Stimulated activated CD8-positive, alpha-beta memory T cell treated with anti-CD3 and anti-CD28 coated beads, Interleukin-7, amount 100 ng/mL, for 1 hour (primary cell): ENCODE data around the gene ANKRD13A.
"Not testable (repeated sequence)": the region's sequence is repeated elsewhere in the genome, so short reads cannot be mapped to it uniquely, and the experiment has no call there.

ENCODE experiments used
- DNase-seq, 2 donors: peaks; one replicate each; pipeline ENCODE4 v3.0.0-alpha.2; 2020; ENCODE audit warnings: low read depth in 2 of 2

Gene ANKRD13A

GRCh38 chr12:110007881-110008280 lies 8.7 kb downstream of the ANKRD13A start:
- no peak for DNase-seq

GRCh38 chr12:110008681-110009398 lies 9.6 kb downstream of the ANKRD13A start:
- DNase-seq, result not testable (repeated sequence)

- DNase-seq, result no peak
These were observed 11.9 kb downstream of the ANKRD13A start for GRCh38 chr12:110010853-110011723.

DNA sequence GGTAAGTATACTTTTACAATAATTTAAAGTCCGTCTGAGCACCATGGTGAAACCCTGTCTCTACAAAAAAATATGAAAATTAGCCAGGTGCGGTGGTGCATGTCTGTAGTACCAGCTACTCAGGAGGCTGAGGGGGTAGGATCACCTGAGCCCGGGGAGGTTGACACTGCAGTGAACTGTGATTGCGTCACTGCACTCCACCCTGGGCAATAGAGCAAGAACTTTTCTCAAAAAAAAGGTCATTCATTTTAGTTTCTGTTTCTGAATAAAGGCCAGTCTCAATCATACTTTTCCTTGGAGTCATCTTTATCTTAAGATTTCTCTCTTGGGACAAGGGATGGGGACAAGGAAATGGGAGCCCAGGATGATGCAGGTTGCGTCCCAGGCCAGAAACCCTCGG lies 12.9 kb downstream of the ANKRD13A start:
- no peak for DNase-seq

GRCh38 chr12:110012659-110013058 lies 13.4 kb downstream of the ANKRD13A start:
- DNase-seq, result no peak

DNA sequence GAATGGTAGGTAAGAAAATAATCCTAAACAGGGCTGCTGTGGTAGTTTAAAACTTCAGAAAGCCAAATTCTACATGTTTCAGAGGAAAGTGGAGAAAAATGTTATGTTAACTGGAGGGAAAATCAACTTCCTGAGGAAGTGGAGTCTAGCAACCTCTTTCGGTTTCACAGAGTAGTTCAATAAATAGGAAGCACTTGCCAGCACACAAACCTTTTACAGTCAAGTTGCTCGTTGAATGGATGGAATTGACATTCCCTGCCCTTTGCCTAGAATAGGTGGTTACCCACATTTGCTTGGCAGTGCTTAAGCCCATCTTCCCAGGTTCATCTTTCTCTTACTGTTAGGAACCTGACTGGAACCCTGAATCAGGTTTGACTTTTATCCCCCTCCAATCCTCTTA lies 15.9 kb downstream of the ANKRD13A start:
- no peak for DNase-seq

- DNase-seq, result no peak
These were observed 21.7 kb downstream of the ANKRD13A start for GRCh38 chr12:110020956-110021355.

- DNase-seq, result no peak
These were observed 24.1 kb downstream of the ANKRD13A start for GRCh38 chr12:110023059-110023980.

- no peak for DNase-seq
These were observed 24.8 kb downstream of the ANKRD13A start for GRCh38 chr12:110024051-110024450.

DNA sequence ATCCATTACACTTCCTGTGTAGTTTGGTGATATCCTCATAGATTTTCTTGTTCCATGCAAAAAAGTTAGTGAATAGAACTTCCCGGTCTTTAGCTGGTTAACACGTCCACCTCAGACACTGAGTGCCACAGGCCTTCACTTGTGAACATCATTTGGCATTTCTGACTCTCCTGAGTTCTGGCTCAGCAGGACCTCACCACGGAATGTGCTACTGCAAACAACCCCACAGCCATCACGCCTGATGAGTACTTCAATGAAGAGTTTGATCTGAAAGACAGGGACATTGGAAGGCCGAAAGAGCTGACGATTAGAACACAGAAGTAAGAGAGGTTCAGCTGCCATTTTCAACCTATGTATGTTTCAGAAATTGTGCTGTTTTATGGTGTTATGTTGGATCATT lies 29.1 kb downstream of the ANKRD13A start:
- DNase-seq, result no peak

GRCh38 chr12:110029290-110029815 lies 30.1 kb downstream of the ANKRD13A start:
- DNase-seq, result no peak

- DNase-seq, result no peak
These were observed 34.7 kb downstream of the ANKRD13A start for GRCh38 chr12:110033888-110034287.

GRCh38 chr12:110035534-110036104 lies 36.4 kb downstream of the ANKRD13A start:
- DNase-seq, result no peak

DNA sequence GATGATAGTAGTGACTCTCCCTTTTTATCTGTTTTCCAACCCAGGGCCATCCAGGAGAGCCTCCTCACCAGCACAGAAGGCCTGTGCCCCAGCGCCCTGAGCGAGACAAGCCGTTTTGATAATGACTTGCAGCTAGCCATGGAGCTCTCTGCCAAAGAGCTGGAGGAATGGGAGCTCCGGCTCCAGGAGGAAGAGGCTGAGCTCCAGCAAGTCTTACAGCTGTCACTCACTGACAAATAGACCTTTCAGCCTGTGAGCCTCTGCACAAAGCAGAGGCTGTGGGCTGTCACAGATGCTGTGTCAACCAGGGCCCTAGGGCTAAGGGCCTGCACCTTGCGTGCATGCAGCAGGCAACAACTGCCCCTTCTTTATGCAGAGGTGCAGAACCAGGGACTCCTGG lies 38.1 kb downstream of the ANKRD13A start:
- DNase-seq, result no peak

- DNase-seq, result no peak
These were observed 39.5 kb downstream of the ANKRD13A start for GRCh38 chr12:110038741-110039084.

DNA sequence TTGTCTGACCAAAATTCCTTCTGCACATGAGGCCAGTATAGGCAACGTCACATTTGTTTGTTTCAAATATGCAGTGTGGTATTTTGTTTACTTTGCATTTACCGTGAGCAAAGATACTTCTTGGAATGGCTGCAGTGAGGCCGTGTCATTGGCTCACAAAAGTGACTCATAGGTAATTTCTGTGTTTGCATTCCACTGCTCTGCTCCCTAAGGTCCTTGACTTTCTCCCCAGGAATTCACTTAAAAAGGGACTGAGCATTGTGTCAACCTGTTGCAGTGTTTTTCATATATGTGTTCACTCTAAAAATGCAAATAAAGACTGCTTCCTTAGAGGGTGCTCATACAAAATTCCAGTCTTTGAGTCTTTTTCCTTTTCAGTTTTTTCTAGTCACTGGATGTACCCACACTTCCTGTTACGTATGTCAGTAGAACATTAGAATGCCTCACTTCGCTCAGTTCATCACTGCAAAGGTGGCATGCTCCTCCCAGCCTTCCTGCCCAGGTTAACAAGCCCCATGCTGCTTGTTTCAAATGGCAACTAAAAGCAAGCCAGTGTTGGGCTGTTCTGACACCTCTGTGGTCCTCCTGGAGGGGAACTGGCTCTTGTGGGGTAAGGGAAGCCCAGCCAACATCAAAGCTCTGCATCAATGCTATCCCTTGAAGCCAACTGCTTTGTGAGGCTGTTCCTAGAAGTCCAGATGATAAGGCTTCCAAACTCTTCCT lies 40.0 kb downstream of the ANKRD13A start:
- no peak for DNase-seq

GRCh38 chr12:110042264-110042663 lies 43.0 kb downstream of the ANKRD13A start:
- no peak for DNase-seq

- no peak for DNase-seq
These were observed 47.4 kb downstream of the ANKRD13A start for GRCh38 chr12:110046451-110047187.

- DNase-seq, result no peak
These were observed 48.2 kb downstream of the ANKRD13A start for GRCh38 chr12:110047297-110047940.
